IMR-90 (cell line): ENCODE results near the gene B4GALT1.

Experiments
- BHLHE40 ChIP-seq: fragments of 150-350 bp; IDR thresholded peaks from 2 replicates; pipeline ENCODE4 v1.6.1; 2016; ENCODE audit warnings: mild to moderate bottlenecking, low read depth, low read length
- CEBPB ChIP-seq: IDR thresholded peaks from 2 replicates; pipeline ENCODE4 v1.6.1; 2012; ENCODE audit warnings: low read depth, low read length, improper control_type of control experiment
- CHD1 ChIP-seq: IDR thresholded peaks from 2 replicates; pipeline ENCODE4 v1.6.1; 2012; ENCODE audit warnings: low read depth, low read length, improper control_type of control experiment
- FOS ChIP-seq: fragments of 150-350 bp; IDR thresholded peaks from 2 replicates; pipeline ENCODE4 v1.6.1; 2016; ENCODE audit warnings: low read depth, low read length
- MAFK ChIP-seq: IDR thresholded peaks from 2 replicates; pipeline ENCODE4 v1.6.1; 2012; ENCODE audit warnings: low read depth, low read length, improper control_type of control experiment
- MAZ ChIP-seq: IDR thresholded peaks from 2 replicates; pipeline ENCODE4 v1.6.1; 2012; ENCODE audit warnings: low read depth, mild to moderate bottlenecking, low read length, improper control_type of control experiment, moderate library complexity, borderline replicate concordance
- MXI1 ChIP-seq: IDR thresholded peaks from 2 replicates; pipeline ENCODE4 v1.6.1; 2012; ENCODE audit warnings: low read depth, mild to moderate bottlenecking, low read length, moderate library complexity, borderline replicate concordance
- POLR2A ChIP-seq: IDR thresholded peaks from 2 replicates; pipeline ENCODE4 v1.6.1; 2012; ENCODE audit warnings: mild to moderate bottlenecking, low read depth, low read length
- RAD21 ChIP-seq: IDR thresholded peaks from 2 replicates; pipeline ENCODE4 v1.6.1; 2012; ENCODE audit warnings: low read length, improper control_type of control experiment
- RCOR1 ChIP-seq: IDR thresholded peaks from 2 replicates; pipeline ENCODE4 v1.6.1; 2012; ENCODE audit warnings: mild to moderate bottlenecking, low read length, improper control_type of control experiment; ENCODE audit not compliant: insufficient replicate concordance
- RFX5 ChIP-seq: IDR thresholded peaks from 2 replicates; pipeline ENCODE4 v1.8.0; 2012; ENCODE audit warnings: low read depth, mild to moderate bottlenecking, low read length, moderate library complexity
- USF2 ChIP-seq: fragments of 150-350 bp; IDR thresholded peaks from 2 replicates; pipeline ENCODE4 v1.6.1; 2017; ENCODE audit warnings: mild to moderate bottlenecking, antibody characterized with exemption, low read length, low read depth
- TF ChIP-seq, protein P1 (sequence below): conservative IDR thresholded peaks from 2 replicates; pipeline ENCODE4 v1.5.1; 2012; ENCODE audit warnings: mild to moderate bottlenecking, low read depth, low read length, improper control_type of control experiment
- TF ChIP-seq, protein P2 (sequence below): fragments of 150-350 bp; IDR thresholded peaks from 2 replicates; pipeline ENCODE4 v1.6.1; 2016; ENCODE audit warnings: low read depth, mild to moderate bottlenecking, low read length, moderate library complexity, borderline replicate concordance

DNA sequence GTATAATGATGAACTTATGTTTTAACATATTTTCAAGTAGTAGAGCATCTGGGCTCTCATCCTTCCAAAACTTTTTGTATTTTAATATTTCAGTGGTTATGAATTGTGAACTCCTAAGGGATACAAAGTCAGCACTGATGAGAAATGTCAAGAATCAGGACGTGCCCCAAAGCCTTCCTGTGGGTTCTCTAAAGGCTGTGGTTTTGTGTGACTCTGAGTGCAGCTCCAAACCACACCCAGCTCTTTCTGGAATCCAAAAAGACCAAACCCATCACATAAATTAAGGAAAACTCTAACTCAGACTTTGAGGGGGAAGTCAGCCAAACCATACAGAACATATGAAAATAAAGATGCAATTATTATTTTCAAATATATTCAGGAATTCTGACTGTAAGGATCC, 49.8 kb downstream of the B4GALT1 start:
- TF ChIP-seq RAD21: no peak
- TF ChIP-seq, protein P1, sequence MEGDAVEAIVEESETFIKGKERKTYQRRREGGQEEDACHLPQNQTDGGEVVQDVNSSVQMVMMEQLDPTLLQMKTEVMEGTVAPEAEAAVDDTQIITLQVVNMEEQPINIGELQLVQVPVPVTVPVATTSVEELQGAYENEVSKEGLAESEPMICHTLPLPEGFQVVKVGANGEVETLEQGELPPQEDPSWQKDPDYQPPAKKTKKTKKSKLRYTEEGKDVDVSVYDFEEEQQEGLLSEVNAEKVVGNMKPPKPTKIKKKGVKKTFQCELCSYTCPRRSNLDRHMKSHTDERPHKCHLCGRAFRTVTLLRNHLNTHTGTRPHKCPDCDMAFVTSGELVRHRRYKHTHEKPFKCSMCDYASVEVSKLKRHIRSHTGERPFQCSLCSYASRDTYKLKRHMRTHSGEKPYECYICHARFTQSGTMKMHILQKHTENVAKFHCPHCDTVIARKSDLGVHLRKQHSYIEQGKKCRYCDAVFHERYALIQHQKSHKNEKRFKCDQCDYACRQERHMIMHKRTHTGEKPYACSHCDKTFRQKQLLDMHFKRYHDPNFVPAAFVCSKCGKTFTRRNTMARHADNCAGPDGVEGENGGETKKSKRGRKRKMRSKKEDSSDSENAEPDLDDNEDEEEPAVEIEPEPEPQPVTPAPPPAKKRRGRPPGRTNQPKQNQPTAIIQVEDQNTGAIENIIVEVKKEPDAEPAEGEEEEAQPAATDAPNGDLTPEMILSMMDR: no peak
- no peak for TF ChIP-seq POLR2A
- TF ChIP-seq CEBPB: no peak
- TF ChIP-seq BHLHE40: no peak
- no peak for TF ChIP-seq MAFK
- no peak for TF ChIP-seq CHD1
- no peak for TF ChIP-seq MAZ
- no peak for TF ChIP-seq USF2
- no peak for TF ChIP-seq RFX5
- TF ChIP-seq, protein P2, sequence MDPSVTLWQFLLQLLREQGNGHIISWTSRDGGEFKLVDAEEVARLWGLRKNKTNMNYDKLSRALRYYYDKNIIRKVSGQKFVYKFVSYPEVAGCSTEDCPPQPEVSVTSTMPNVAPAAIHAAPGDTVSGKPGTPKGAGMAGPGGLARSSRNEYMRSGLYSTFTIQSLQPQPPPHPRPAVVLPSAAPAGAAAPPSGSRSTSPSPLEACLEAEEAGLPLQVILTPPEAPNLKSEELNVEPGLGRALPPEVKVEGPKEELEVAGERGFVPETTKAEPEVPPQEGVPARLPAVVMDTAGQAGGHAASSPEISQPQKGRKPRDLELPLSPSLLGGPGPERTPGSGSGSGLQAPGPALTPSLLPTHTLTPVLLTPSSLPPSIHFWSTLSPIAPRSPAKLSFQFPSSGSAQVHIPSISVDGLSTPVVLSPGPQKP: no peak
- no peak for TF ChIP-seq MXI1
- no peak for TF ChIP-seq RCOR1
- TF ChIP-seq FOS: no peak
